ENCODE data around the gene CLPTM1. TPM values are rescaled to one million over a fixed set of nuclear protein-coding genes. Genes with fewer than 3 reads are reported as not detected.

Gene CLPTM1
- total and polyA plus RNA-seq, 2 donors (not counting 3 experiments of a cell fraction or from before 2014, with no cell fraction given) = 108 to 176 TPM

- dilution Hi-C loops (cut with MboI; ENCODE audit: extremely low pct_ligation_motif_present, low sequenced_read_pairs) (no loop called here), intact Hi-C loops (cut with micrococcal nuclease) (no loop called here)
- TF ChIP-seq GATA2 (IDR thresholded peaks at IDR 0.05; ENCODE audit: insufficient read depth, insufficient read length, low read depth, low read length) (no peak), FOS (IDR thresholded peaks at IDR 0.05; ENCODE audit: borderline replicate concordance, insufficient read depth, low read length) (no peak), JUN (IDR thresholded peaks at IDR 0.05; ENCODE audit: borderline replicate concordance, insufficient read depth, insufficient read length, low read depth) (no peak), MYC (IDR thresholded peaks at IDR 0.05; ENCODE audit: low read depth, low read length) (no peak), EZH2 (IDR thresholded peaks at IDR 0.05; ENCODE audit: borderline replicate concordance, low read depth, low read length, severe bottlenecking) (no peak), POLR2AphosphoS5 (IDR thresholded peaks at IDR 0.05; ENCODE audit: insufficient read depth, low read depth, low read length) (no peak), POLR2A (IDR thresholded peaks at IDR 0.05; ENCODE audit: low read depth, low read length) (no peak)
- TF ChIP-seq, protein P1, sequence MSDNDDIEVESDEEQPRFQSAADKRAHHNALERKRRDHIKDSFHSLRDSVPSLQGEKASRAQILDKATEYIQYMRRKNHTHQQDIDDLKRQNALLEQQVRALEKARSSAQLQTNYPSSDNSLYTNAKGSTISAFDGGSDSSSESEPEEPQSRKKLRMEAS (IDR thresholded peaks at IDR 0.05; ENCODE audit: insufficient read depth, insufficient read length) = no peak
- TF ChIP-seq, protein P2, sequence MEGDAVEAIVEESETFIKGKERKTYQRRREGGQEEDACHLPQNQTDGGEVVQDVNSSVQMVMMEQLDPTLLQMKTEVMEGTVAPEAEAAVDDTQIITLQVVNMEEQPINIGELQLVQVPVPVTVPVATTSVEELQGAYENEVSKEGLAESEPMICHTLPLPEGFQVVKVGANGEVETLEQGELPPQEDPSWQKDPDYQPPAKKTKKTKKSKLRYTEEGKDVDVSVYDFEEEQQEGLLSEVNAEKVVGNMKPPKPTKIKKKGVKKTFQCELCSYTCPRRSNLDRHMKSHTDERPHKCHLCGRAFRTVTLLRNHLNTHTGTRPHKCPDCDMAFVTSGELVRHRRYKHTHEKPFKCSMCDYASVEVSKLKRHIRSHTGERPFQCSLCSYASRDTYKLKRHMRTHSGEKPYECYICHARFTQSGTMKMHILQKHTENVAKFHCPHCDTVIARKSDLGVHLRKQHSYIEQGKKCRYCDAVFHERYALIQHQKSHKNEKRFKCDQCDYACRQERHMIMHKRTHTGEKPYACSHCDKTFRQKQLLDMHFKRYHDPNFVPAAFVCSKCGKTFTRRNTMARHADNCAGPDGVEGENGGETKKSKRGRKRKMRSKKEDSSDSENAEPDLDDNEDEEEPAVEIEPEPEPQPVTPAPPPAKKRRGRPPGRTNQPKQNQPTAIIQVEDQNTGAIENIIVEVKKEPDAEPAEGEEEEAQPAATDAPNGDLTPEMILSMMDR (IDR thresholded peaks at IDR 0.05; ENCODE audit: extremely low read depth in 1 of 2, insufficient read depth in 1 of 2, low read depth in 1 of 2, low read length in 2 of 2) = no peak
- Histone ChIP-seq H3K79me2 (ENCODE audit: control insufficient read depth, insufficient read depth, low read length) (no peaks in the 10 kb centered on the region), H3K4me1 (ENCODE audit: control insufficient read depth, extremely low read depth, insufficient read depth, low read length) (no peaks in the 10 kb centered on the region), H2AFZ (ENCODE audit: low read depth, low read length) (no peak within 1 kb of the TSS), H3K9me3 (replicated peaks; ENCODE audit: control insufficient read depth, insufficient read depth, low read length) (no peaks in the 10 kb centered on the region), H3K4me3 (replicated peaks in 1 of 3; ENCODE audit: insufficient read depth in 1 of 3, low read depth in 1 of 3, low read length in 3 of 3) (no peak within 1 kb of the TSS), H3K27ac (ENCODE audit: insufficient read depth, low read depth, low read length) (no peak within 1 kb of the TSS), H4K20me1 (replicated peaks; ENCODE audit: control insufficient read depth, extremely low read depth, insufficient read depth, low read length) (no peaks in the 10 kb centered on the region), H3K9me1 (replicated peaks; ENCODE audit: control insufficient read depth, extremely low read depth, insufficient read depth, low read length) (no peaks in the 10 kb centered on the region), H3K36me3 (ENCODE audit: control insufficient read depth in 2 of 2, extremely low read depth in 1 of 2, insufficient read depth in 2 of 2, low read length in 2 of 2) (no peaks in the 10 kb centered on the region), H3K9ac (replicated peaks; ENCODE audit: extremely low read depth, insufficient read depth, low read length) (no peak within 1 kb of the TSS), H3K4me2 (ENCODE audit: insufficient read depth, low read length) (no peak within 1 kb of the TSS), H3K27me3 (ENCODE audit: control insufficient read depth in 2 of 2, insufficient read depth in 2 of 2, low read length in 2 of 2) (no peaks in the 10 kb centered on the region)
- no TSS peak for BruUV-seq (replicated peaks)
- DNase-seq (ENCODE audit: low read depth, low spot score) = no peak
- ChIA-PET CTCF (no interaction called here), POLR2A (no interaction called here)
- FAIRE-seq = no peak
These were observed 13.1 kb upstream of the CLPTM1 start, which contains the start of gene APOC4 for GRCh38 chr19:44942067-44942571. APOC4 (plus strand) TSS chr19:44942237; CDS start chr19:44942278, 41 bp downstream.

All from endothelial cell of umbilical vein (primary cell).